ENCODE results near the gene TESK1.
"Not testable (repeated sequence)": the region's sequence is repeated elsewhere in the genome, so short reads cannot be mapped to it uniquely, and the experiment has no call there.

TESK1 gene

DNA sequence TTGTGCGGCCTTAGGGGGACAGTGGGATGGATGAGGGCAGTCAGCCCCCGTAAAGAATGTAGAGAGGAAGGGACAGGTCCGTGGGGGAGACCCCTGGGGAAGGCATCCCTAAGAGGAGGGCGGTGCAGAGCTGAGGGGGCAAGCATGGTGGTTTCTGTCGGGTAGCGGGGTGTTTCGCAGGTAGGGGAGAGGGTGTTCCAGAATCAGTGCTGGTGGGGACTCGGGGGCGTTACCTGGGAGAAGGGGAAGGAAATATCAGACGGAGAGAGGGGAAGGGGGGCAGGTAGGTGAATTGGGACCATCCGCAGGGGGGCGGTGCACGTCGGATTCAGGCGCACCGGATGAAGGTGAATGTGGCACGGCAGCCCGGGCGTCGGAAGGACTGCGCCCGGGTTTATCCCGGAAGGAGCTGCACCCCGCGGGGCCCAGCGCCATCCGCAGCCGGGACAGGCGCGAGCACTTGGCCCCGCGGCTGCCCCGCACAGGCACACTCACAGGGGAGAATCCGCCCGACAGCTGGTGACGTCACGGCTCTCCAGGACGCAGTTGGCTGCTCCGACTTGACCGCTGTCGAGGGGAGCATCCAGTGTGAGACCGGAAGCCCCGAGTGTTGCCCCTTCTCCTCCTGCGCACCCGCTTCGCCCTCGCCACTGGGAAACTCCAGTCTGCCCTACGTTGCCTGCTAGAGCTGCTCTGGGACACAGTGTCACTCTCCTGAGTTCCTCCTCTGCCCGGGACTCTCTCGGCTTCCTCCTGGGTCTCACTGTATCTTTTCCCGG is 11.8 kb downstream of the TESK1 start:
- no peak for DNase-seq

- no peak for DNase-seq
Measured at GRCh38 chr9:35617548-35617947, 12.5 kb downstream of the TESK1 start.

- no peak for DNase-seq
Measured at GRCh38 chr9:35618325-35618727, 13.3 kb downstream of the TESK1 start, which contains the start of gene CD72. TSS of gene CD72 (minus strand) at chr9:35618413. CDS start at chr9:35618303, 110 bp downstream.

GRCh38 chr9:35618854-35619799 is 14.1 kb downstream of the TESK1 start:
- DNase-seq, result no peak

GRCh38 chr9:35619800-35620158 is 14.7 kb downstream of the TESK1 start:
- DNase-seq, result no peak

DNA sequence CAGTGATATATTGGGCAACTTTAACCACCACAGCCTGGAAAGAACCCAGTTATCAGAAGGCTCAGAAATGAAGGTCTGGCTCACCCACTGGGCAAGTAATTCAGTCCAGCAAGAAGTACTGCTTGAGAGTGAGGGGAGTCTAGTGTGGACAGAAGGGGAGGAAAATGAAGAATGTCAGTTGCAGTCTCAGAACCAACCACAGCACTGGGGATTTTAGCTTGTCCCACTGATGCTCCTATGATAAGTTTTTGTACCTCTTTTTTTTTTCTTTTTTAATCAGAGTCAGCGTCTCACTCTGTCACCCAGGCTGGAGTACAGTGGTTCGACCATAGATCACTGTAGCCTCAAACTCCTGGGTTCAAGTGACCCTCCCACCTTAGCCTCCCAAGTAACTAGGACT is 22.5 kb downstream of the TESK1 start:
- DNase-seq, result no peak

DNA sequence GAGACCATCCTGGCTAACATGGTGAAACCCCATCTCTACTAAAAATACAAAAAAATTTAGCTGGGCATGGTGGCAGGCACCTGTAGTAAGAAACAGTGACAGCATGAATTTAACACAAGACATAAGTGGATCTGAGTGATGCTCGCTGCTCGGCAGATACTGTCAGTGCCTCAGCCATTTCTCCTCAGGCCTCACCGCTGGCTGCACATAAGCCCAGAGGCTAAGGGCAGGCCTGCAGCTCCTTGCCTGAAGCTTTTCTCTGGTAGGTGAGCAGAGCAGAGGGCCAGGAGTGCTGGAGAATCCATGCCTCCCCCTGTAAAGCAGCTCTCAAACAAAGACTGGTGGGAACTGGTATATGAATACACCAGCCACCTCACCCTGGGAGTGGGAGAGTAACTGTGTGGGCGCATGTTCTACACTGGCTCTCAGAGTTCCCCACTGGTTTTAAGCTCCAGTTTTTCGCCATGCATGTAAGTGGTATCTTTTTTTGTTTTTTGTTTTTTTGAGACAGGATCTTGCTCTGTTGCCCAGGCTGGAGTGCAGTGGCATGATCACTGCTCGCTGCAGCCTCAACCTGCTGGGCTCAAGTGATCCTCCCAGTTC is 23.4 kb downstream of the TESK1 start:
- no peak for DNase-seq

- DNase-seq, result no peak
Measured at GRCh38 chr9:35629597-35629996, 24.5 kb downstream of the TESK1 start.

- no peak for DNase-seq
Measured at GRCh38 chr9:35635730-35636129, 30.7 kb downstream of the TESK1 start.

- no peak for DNase-seq
Measured at GRCh38 chr9:35636135-35636876, 31.2 kb downstream of the TESK1 start.

GRCh38 chr9:35636877-35637246 is 31.8 kb downstream of the TESK1 start:
- not testable (repeated sequence) for DNase-seq

DNA sequence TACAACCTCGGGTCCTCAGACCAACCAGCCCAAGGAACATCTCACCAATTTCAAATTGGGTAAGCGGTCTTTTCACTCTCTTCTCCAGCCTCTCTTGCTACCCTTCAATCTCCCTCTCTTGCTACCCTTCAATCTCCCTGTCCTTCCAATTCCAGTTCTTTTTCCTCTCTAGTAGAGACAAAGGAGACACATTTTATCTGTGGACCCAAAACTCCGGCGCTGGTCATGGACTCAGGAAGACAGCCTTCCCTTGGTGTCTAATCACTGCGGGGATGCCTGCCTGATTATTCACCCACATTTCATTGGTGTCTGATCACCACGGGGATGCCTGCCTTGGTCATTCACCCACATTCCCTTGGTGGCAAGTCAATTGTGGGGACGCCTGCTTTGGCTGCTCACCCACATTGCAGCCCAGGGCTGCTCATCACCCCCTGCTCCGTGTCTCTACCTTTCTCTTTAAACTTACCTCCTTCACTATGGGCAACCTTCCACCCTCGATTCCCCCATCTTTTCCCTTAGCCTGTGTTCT is 32.4 kb downstream of the TESK1 start:
- not testable (repeated sequence) for DNase-seq

GRCh38 chr9:35638751-35639150 is 33.7 kb downstream of the TESK1 start:
- DNase-seq, result not testable (repeated sequence)

DNA sequence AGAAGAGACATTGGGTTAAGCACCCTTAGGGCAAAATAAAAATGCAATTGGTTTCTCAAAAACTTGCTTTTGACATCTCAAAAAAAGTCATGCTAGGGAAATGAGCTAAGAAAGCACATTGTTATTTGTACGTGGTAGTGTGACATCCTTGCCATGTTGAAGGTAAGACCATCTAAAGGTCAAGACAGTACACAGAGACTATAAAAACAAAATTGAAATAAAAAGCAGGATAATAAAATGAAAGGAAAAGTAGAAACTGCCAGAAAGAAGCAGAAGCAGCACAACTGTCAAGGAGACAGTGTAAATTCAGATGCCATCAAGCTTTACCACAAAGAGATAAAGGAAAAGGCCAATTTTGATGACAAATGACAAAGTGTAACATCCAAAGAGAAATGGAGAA is 34.2 kb downstream of the TESK1 start:
- DNase-seq, result not testable (repeated sequence)

DNA sequence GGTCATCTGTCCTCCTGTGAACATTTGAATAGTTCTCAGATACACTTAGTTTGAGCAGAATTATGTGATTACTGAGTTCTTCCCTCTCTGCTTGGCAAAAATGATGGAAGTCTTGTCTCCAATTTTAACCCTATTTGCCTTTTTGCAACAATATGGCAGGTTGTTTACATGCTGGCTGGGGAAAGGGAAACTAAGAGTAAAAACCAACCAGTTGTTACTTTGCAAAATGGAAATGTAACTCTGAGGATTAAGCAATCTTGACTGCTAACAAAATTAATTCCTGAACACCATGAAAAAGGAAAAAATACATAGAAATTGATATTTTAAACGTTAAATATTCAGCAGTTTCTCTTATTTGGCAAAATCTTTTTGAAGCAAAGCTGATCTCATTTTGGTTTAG is 34.6 kb downstream of the TESK1 start:
- no peak for DNase-seq

GRCh38 chr9:35640431-35640830 is 35.4 kb downstream of the TESK1 start:
- DNase-seq, result not testable (repeated sequence)

- DNase-seq, result not testable (repeated sequence)
Measured at GRCh38 chr9:35641478-35641877, 36.4 kb downstream of the TESK1 start.

DNA sequence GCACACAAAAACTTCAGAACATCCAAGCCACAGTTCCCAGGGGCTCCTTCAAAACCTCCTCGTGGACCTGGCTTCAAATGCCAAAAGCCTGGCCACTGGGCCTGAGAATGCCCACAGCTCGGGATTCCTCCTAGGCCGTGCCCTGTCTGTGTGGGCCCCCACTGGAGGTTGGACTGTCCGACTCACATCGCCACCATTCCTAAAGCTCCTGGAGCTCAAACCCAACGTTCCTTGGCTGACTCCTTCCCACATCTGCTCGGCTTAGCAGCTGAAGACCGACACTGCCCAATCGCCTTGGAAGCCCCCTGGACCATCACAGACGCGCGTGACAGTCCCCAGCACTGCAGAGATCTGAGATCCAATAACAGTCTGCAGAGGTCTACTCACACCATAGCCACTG is 38.0 kb downstream of the TESK1 start:
- no peak for DNase-seq

DNA sequence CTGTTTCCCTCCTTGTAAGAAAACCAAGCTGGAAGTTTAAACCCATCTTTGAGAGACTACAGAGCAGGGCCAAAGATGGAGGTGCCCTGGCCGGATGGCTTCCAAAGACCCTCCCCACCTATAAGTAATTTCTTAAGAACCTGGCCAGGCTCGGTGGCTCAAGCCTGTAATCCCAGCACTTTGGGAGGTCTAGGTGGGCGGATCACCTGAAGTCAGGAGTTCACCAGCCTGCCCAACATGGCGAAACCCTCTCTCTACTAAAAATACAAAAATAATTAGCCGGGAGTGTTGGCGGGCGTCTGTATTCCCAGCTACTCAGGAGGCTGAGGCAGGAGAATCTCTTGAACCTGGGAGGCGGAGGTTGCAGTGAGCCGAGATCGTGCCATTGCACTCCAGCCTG is 40.7 kb downstream of the TESK1 start:
- DNase-seq, result not testable (repeated sequence)

GRCh38 chr9:35646153-35646532 is 41.1 kb downstream of the TESK1 start:
- peak; percentile 49 for DNase-seq

DNA sequence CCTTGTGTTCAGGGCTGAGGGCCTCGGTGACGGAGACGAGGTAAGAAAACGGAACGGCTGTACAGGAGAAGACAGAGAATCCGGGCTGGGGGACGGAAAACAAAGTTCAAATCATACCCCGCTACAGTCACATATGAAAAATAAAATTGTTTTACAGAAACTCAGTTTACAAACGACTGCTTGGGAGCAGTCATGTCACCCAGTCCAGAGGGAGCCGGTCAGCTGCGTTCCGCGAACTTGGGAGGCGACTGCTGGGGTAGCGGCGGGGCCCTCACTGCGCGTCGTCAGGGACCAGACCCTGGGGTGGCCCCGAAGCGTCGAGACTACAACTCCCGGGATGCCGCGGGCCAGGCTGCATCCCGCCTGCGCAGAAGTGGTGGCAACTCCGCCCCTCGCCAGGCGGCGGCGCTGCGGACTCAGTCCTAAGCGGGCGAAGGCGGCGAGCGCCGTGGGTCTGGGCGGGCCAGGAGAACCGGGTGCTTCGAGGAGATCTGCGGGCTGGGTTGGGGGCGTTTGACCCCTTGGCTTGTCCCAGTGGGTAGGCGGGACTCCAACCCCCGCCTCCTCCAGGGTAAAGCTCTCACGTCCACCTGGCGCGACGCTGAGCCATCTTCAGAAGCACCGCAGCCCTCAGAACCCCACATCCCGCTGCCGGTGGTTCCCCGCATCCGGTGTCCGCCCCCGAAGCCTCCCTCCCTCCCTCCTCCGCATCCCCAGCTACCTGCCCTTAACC is 41.6 kb downstream of the TESK1 start:
- DNase-seq, result peak; percentile 74

Data from NCI-H2227 treated with DMSO at 0.1 percent for 48 hours (cell line).